ENCODE data around the gene LACC1. TPM values are rescaled to one million over a fixed set of nuclear protein-coding genes. Genes with fewer than 3 reads are reported as not detected.

LACC1 gene
- total RNA-seq, 1 experiment from 2014 or later: 0.47 TPM

GRCh38 chr13:43883631-43884030 is 3.9 kb downstream of the LACC1 start:
- H3K27ac ChIP-seq (ENCODE audit: low read depth, low read length, poor library complexity, severe bottlenecking): no peak overlapping the region
- H3K9me3 ChIP-seq (ENCODE audit: low read depth, low read length, poor library complexity, severe bottlenecking): no peaks in the 10 kb centered on the region
- POLR2A ChIA-PET (ENCODE audit: low non-redundant PET): no interaction called here
- H3K36me3 ChIP-seq (ENCODE audit: insufficient read depth, low read length, poor library complexity, severe bottlenecking): no peaks in the 10 kb centered on the region
- H3K4me1 ChIP-seq (ENCODE audit: insufficient read depth, low read length, poor library complexity, severe bottlenecking): no peaks in the 10 kb centered on the region
- intact Hi-C loops (cut with micrococcal nuclease; ENCODE audit: unreplicated experiment): no loop called here
- no peak for DNase-seq (ENCODE audit: low spot score)
- CTCF ChIA-PET: no interaction called here
- peaks cover 22% of the 10 kb centered on the region for H3K27me3 ChIP-seq (replicated peaks; ENCODE audit: insufficient read depth, low read depth, low read length, poor library complexity)
- TF ChIP-seq EZH2 (IDR thresholded peaks at IDR 0.05; ENCODE audit: borderline replicate concordance, low read depth, low read length, poor library complexity, severe bottlenecking) (no peak), CTCF (conservative IDR thresholded peaks at IDR 0.05; ENCODE audit: low read depth, low read length) (no peak)
- no TSS peak for BruUV-seq (replicated peaks)
- H3K4me3 ChIP-seq (ENCODE audit: low read depth, low read length, poor library complexity, severe bottlenecking): no peak overlapping the region

- H3K36me3 ChIP-seq (ENCODE audit: insufficient read depth, low read length, poor library complexity, severe bottlenecking): no peaks in the 10 kb centered on the region
- BruUV-seq (replicated peaks): no TSS peak
- H3K27me3 ChIP-seq (replicated peaks; ENCODE audit: insufficient read depth, low read depth, low read length, poor library complexity): peaks cover 19% of the 10 kb centered on the region
- H3K4me3 ChIP-seq (ENCODE audit: low read depth, low read length, poor library complexity, severe bottlenecking): no peak overlapping the region
- no peaks in the 10 kb centered on the region for H3K9me3 ChIP-seq (ENCODE audit: low read depth, low read length, poor library complexity, severe bottlenecking)
- no peak overlapping the region for H3K27ac ChIP-seq (ENCODE audit: low read depth, low read length, poor library complexity, severe bottlenecking)
- ChIA-PET CTCF (no interaction called here), POLR2A (ENCODE audit: low non-redundant PET) (no interaction called here)
- intact Hi-C loops (cut with micrococcal nuclease; ENCODE audit: unreplicated experiment): no loop called here
- no peak for TF ChIP-seq CTCF (conservative IDR thresholded peaks at IDR 0.05; ENCODE audit: low read depth, low read length)
- no peak for TF ChIP-seq EZH2 (IDR thresholded peaks at IDR 0.05; ENCODE audit: borderline replicate concordance, low read depth, low read length, poor library complexity, severe bottlenecking)
- DNase-seq (ENCODE audit: low spot score): no peak
- no peaks in the 10 kb centered on the region for H3K4me1 ChIP-seq (ENCODE audit: insufficient read depth, low read length, poor library complexity, severe bottlenecking)
Measured at GRCh38 chr13:43884222-43884621, 4.5 kb downstream of the LACC1 start.

- BruUV-seq (replicated peaks): no TSS peak
- intact Hi-C loops (cut with micrococcal nuclease; ENCODE audit: unreplicated experiment): no loop called here
- no peaks in the 10 kb centered on the region for H3K36me3 ChIP-seq (ENCODE audit: insufficient read depth, low read length, poor library complexity, severe bottlenecking)
- H3K27me3 ChIP-seq (replicated peaks; ENCODE audit: insufficient read depth, low read depth, low read length, poor library complexity): peaks cover 4% of the 10 kb centered on the region
- CTCF ChIA-PET: interaction anchor here (0.7 kb wide), 1 partner anchor 153 kb away, joined by 5 read pairs; no protein-coding TSS in a partner anchor
- POLR2A ChIA-PET (ENCODE audit: low non-redundant PET): no interaction called here
- H3K4me3 ChIP-seq (ENCODE audit: low read depth, low read length, poor library complexity, severe bottlenecking): no peak overlapping the region
- no peak overlapping the region for H3K27ac ChIP-seq (ENCODE audit: low read depth, low read length, poor library complexity, severe bottlenecking)
- H3K9me3 ChIP-seq (ENCODE audit: low read depth, low read length, poor library complexity, severe bottlenecking): no peaks in the 10 kb centered on the region
- DNase-seq (ENCODE audit: low spot score): peak; percentile 9
- no peaks in the 10 kb centered on the region for H3K4me1 ChIP-seq (ENCODE audit: insufficient read depth, low read length, poor library complexity, severe bottlenecking)
- no peak for TF ChIP-seq EZH2 (IDR thresholded peaks at IDR 0.05; ENCODE audit: borderline replicate concordance, low read depth, low read length, poor library complexity, severe bottlenecking)
- peak; percentile 50; the same call in 1 of the 2 replicates for TF ChIP-seq CTCF (conservative IDR thresholded peaks at IDR 0.05; ENCODE audit: low read depth, low read length)
Measured at GRCh38 chr13:43894438-43894837, 14.7 kb downstream of the LACC1 start.

Measured in A673 (cell line).